Fibroblast of skin of back (primary cell): ENCODE measurements around the gene RDH11.
A peak's percentile ranks its signal among the peaks of the same experiment; 100 is the strongest.
"Not testable (repeated sequence)": the region's sequence is repeated elsewhere in the genome, so short reads cannot be mapped to it uniquely, and the experiment has no call there.

Experiments used
- DNase-seq: peaks from one replicate; pipeline ENCODE4 v3.0.0-alpha.2; 2013

The RDH11 gene

GRCh38 chr14:67704484-67705089 lies 9.0 kb upstream of the RDH11 start:
- DNase-seq = peak; percentile 48

DNA sequence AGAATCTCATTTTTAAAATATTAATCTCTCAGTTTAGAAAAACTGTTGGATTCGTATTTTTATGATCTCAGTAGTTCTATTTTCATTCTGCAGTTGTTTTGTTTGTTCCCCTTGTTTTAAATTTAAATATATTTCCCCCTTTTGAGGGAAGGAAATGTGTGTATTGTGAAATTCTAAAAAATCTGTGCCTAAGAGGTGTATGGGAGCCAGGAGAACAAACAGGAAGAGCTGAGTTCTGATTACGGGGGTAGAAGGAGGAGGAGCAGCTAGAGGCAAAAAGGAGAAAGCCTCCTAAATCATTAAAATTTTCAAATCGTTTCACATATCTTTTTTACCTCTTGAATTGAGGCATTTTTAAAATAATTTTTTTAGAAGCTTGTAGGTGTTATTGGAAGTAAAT lies 8.4 kb upstream of the RDH11 start:
- no peak for DNase-seq

- DNase-seq = not testable (repeated sequence)
Observed at GRCh38 chr14:67701492-67701891, 5.9 kb upstream of the RDH11 start, which contains the start of gene RDH12. Gene RDH12 (plus strand): TSS chr14:67701886. CDS start chr14:67722643, 20,757 bp downstream.

DNA sequence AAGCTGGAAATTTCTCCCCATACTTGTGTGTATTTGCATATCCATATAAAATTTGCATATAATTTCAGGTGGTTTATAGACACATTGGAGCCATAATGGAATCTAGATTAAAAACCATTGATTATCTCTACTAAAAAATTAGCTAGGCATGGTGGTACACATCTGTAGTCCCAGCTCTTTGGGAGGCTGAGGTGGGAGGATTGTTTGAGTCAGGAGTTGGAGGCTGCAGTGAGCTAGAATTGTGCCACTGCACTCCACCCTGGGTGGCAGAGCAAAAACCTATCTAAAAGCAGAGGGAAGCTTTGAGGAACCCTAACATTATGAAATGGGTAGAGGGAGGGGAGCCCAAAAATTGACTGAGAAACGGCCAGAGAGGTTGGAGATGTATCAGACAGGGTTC lies 2.6 kb upstream of the RDH11 start:
- no peak for DNase-seq

DNA sequence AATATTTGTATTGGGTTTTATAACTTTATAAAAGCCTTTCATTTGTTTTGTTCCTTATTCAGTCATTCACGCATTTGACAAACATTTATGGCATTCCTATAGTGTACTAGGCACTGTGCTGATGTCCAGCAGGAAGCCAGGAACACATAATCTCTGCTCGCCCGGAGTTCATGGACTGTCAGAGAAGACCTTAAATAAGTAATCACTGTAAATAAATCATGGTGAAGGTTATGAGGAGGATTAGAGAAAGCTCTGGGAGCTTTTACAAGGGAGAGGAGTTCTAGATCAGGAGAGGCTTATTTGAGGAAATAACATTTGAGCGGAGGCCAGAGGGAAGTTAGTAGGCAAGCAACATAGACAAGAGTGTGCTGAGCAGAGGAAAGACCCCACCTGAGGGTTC lies 1.4 kb upstream of the RDH11 start:
- no peak for DNase-seq

DNA sequence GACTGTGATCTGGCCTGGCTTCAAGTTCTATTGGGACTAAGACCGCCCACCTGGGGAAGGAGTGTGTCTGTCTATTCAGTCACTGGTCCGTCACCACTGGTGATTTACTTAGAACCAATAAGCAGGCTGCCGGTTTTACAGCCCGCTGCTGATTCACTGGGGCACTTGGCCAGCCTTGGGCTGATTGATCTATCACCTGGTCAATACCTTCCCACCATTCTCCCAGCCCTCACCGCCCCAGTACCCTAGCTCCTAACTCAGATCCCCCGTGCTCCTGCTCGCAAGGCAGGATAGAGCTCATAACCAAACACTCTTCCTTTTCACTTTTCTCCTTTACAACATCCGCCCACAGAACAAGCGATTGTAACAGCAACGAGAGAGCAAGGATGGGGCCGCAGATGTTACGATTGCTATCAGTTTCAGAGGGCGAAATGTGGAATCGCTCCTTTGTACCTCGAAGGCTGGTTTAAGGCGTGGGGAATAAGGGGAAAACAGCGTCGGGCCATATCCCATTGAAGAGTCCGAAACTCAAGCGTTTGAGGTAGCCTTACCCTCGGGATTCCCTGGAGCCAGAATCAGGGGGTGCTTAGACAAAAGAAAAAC lies 672 bp downstream of the RDH11 start:
- peak; percentile 86 for DNase-seq

- DNase-seq = no peak
Observed at GRCh38 chr14:67690011-67690410, 5.6 kb downstream of the RDH11 start.

- no peak for DNase-seq
Observed at GRCh38 chr14:67683842-67684241, 11.7 kb downstream of the RDH11 start.

DNA sequence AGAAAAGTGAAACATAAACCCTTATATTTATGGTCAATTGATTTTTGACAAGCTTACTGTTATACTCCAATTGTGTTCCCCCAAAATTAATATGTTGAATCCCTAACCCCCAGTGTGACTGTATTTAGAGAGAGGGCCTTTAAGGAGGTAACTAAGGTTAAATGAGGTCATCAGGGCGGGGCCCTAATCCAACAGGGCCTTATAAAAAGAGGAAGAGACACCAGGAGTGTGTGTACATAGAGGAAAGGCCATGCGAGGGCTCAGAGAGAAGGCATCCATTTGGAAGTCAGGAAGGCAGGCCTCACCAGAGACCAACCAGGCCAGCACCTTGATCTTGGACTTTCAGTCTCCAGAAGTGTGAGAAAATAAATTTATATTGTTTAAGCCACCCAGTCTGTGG lies 14.6 kb downstream of the RDH11 start:
- DNase-seq = no peak

DNA sequence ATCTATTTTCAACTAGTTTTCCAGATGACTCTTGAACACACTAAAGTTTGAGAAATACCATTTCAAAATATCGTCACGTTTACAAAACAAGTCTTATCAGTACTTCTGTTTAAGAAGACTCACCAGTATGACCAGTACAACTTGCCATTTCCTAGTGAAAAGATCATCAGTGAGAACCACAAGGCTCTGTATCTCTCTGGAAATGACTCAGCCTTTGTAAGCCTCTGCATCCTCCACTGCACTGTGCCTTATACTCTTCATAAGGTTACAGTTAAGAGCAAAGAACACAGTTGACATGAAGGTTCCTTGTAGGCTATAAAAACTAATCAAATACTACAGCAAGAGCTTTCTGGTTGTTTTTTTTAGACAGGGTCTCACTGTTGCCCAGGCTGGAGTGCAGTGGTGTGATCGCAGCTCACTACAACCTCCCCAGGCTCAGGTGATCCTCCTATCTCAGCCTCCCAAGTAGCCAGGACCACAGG lies 15.4 kb downstream of the RDH11 start:
- DNase-seq = peak; percentile 70

DNA sequence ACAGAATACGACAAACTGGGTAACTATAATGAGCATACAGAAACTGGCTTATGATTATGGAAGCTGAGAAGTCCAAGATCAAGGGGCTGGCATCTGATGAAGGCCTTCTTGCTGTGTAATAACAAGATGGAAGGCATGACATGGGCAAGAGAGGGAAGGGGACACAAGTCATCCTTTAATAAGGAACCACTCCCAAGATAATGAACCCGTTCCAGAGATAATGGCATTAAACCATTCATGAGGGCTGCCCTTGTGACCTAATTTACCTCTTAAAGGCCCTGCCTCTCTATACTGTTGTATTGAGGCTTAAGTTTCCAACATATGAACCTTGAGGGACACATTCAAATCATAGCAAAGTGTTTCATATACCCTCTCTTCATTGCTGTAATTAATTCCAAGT lies 16.6 kb downstream of the RDH11 start:
- DNase-seq = no peak

DNA sequence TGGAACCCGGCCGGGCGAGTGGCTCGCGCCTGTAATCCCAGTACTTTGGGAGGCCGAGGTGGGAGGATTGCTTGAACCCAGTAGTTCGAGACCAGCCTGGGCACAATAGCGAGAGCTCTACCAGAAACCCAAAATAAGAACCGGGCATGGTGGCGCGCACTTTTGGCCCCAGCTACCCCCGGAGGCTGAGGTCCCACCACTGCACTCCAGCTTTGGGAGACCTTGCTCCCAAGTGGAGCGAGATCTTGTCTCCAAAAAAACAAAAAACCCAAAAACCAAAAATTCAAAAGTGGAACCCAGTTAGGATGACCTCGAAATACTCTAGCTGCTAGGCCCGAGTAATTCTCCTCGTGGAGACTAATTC lies 20.4 kb downstream of the RDH11 start:
- DNase-seq = no peak

DNA sequence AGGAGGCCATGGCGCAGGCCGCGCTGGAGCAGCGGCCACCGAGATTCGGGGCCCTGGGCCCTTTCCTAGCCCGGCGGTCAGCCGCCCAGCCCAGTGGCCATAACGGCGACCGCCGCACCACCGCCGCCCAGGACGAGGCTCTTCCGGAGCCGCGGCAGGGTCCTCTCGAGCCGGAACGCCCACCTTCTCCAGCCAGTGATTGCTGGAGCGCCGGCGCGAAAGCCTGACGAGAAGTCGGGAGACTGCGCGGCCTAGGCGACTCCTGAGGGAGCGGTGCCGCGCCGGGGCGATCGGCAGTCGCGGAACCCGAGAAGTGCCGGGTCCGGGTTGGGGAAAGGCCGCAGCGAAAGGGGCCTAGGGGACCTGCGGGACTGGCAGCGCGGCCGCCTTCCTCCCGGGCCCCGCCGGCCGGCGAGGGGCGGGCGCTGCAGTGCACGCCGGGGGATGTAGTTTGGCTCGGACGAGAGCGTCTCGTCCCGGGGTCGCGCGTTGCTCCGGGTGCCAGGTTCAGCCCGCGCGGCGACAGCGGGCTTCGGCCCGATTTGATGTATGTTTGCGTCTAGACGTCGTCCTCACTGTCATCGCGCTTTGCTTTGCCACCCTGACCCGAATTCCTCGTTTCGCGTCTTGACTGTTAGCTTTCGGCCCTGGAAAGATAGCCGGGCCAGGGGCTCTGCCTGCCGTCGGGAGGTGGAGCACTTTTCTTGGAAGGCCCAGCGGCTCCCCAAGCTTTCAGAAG lies 20.9 kb downstream of the RDH11 start, which contains the start of gene VTI1B:
TSS of gene VTI1B (minus strand) at position 153 of the 739 bp plus-strand sequence. CDS start at position 10, 143 bp downstream.
- DNase-seq = peak; percentile 80

- DNase-seq = peak; percentile 74
Observed at GRCh38 chr14:67674139-67674479, 21.5 kb downstream of the RDH11 start.

- DNase-seq = peak; percentile 56
Observed at GRCh38 chr14:67673451-67673850, 22.1 kb downstream of the RDH11 start.

GRCh38 chr14:67668559-67668958 lies 27.0 kb downstream of the RDH11 start:
- no peak for DNase-seq

- peak; percentile 63 for DNase-seq
Observed at GRCh38 chr14:67666750-67667449, 28.7 kb downstream of the RDH11 start.

DNA sequence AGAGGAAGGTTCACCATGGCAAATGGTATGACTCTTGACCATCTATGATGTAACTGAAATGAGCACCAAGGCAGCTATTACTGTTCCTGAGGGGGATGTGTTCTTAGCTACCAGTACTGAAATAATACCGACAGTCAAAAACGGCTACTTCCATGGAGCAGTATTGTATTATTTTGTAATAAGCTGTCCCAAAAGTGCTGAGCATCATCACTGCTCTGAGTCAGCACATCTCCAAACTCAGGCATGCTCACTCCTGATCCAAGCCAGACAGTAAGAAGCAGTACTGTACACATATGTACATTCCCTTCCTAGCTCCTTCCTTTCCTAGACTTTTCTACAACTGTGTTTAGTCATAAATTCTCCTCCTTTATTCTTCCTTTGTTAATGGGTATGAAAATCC lies 29.7 kb downstream of the RDH11 start:
- peak; percentile 18 for DNase-seq

GRCh38 chr14:67663633-67664032 lies 31.9 kb downstream of the RDH11 start:
- no peak for DNase-seq

DNA sequence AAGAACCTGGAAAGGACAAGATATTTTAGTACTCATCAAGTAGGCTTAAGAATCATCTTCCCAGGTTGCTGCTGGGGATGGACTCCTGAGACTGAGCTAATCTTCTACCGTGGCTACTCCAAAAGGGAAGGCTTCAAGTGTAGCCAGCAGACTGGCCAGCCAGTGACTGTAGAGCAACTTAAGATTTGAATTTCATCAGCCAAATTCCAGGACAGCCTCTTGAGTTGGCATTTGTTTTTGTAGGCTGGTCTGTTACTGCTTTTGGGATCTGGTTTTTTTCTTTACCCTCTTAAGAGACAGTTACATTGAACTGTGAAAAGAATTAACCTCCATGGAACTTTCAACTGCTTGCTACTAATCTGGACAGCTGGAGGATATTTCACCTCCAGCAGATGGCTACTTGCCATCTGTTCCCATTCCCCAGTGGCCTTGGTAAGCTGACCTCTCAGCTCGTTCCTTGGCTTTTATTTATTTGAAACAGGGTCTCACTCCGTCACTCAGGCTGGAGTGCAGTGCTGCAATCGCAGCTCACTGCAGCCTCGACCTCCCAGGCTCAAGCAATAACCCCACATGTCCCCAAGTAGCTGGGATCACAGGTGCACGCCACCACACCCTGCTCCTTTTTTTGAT lies 41.8 kb downstream of the RDH11 start:
- DNase-seq = peak; percentile 80

DNA sequence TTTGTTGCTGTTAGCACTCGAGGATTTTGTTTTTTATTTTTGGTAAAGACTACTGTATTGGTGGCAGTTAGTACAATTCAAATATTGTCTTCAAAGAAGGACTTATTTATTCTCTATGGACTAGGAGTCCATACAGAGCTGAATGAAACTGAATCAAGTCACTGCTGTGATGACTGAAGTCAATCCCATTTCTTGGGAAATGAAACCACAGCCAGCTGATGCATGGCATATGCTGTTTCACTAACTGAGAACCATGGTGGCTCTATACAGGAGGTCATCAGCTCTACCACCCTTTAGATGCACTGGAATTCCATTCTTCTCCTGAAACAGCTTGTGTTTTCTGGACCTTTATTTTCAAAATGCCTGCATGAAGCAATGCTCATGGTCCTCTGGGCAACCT lies 43.4 kb downstream of the RDH11 start:
- DNase-seq = no peak

- peak; percentile 53 for DNase-seq
Observed at GRCh38 chr14:67650694-67651093, 44.9 kb downstream of the RDH11 start.

- no peak for DNase-seq
Observed at GRCh38 chr14:67650151-67650550, 45.4 kb downstream of the RDH11 start.
